CD4-positive, alpha-beta T cell treated with Interferon alpha-2 for 1 hour (primary cell): Measurements from ENCODE around the gene JARID2.

Source experiments
- DNase-seq, 2 donors: peaks; one replicate each; pipeline ENCODE4 v3.0.0-alpha.2; 2020 to 2022

JARID2 gene

GRCh38 chr6:15500078-15500740 is 254.3 kb downstream of the JARID2 start:
- DNase-seq = no peak

GRCh38 chr6:15500901-15501825 is 255.3 kb downstream of the JARID2 start:
- no peak for DNase-seq

DNA sequence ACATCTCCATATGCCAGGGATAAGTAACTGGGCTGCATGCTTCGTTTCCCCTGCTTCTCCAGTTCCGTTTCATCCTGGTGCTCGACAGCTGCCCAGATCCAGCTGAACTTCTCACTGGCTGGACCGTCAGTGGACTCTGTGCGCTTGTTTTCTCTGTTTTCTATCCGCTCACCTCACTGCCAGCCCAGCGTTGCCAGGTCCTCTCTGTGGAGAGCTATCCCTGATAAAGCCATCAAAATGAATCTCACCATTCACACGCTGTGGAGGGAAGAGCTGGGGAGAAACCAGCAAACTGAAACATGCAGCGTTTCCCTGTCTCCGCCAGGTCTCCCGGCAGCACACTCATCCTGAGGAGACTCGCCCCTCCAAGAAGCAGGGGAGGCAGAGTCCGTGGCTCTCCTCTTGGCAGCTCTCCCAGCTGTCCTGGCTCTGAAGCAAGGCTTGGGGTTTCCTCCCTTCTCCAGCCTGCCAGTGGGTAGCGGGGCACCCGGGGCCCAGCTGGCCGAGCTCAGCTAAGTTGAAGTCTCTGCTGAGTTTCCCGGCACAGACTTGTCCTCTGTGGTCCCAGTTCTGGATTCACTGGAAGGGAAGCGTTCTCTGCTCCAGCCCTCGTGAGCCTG is 256.1 kb downstream of the JARID2 start:
- no peak for DNase-seq

DNA sequence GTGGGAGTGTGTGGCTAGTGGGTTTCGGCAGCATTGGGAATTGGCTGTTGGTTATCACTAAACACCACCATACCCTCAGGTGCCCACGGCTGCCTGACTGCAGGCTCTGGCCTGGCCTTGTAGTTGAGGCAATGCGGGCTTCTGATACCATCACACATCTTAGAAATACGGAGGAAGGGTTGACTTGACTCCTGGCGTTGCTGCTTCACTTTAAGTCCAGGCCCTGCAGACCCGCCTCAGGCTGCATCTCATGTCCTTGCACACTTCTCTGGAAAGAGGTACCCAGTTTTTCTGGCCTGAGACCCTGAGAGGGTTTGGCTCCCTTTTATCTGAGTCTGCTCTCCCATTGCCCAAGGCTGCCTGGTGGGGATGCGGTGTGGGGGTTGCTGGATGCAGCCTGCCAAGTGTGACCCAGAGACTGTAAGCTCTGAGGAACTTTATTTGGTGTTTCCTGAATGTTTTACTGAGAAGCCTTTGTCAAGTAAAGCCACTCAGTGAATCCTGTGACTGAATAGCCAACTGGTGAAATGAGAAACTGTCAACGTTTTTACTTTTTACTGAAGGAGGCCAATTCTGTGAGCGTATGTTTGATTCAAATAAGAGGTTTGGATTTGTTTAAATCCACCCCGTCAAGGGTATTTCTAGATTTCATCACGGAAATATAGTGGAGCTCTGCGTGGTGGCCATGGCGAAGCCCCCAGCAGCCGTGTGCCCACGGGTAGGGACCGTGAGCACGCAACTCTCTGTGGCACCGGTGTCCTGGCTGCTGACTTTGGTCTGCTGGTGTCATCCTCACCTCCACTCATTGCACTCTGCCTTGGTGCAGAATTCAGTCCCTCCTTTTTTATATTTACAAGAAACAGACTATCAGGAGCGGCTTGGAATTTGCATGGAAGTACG is 256.8 kb downstream of the JARID2 start:
- DNase-seq = no peak

DNA sequence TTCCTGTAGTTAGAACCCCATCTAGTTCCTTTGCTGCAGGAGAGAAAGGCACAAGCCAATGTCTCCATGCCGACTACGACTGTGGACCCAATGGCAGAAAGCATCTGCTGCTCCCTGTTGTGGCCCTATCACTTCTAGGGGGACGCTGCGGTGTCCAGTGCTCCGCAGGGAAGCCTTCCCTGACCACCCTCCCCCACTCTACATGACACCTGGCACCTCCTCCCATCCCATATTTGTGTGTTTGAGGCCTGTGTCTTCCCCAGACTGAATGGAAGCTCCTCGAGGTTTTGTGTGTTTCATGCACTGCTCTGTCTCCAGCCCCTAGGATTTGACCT is 257.4 kb downstream of the JARID2 start:
- DNase-seq = no peak

- DNase-seq = no peak
Measured at GRCh38 chr6:15504040-15504495, 258.2 kb downstream of the JARID2 start.

DNA sequence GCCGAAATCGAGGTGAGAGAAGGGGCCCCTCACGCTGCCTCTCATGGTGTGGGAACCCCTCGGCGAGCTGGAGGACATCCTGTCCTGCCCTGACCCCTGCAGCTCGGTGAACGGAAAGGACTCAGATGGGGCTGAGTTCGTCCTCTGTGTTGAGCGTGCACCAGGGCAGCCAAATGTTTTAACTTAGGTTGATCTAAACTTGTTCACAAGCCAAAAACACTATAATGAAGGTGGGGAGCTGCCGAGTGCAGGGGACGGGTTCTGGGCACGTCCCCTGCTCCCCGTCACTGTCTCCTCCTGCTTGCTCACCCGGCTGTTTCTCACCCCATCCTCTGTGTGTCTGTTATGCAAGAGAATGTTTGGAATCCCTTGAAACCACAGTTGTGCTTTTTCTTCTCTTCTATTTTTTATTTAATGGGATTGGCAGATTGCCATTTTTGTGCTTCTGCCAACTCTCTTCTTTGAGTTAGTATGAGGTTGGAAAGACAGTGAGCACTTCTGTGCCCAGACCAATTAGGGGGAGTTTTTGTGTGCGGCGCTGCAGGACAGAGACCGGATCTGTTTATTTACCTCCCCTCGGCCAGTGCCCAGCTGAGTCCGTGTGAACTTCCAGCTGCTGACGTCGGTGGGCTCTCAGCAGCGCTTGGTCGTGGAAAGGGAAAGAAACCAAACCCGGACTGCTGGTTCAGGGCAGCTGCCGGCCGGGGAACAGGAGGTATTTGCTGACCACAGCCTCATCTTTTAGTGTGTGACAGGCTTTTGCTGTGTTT is 258.9 kb downstream of the JARID2 start:
- no peak for DNase-seq

DNA sequence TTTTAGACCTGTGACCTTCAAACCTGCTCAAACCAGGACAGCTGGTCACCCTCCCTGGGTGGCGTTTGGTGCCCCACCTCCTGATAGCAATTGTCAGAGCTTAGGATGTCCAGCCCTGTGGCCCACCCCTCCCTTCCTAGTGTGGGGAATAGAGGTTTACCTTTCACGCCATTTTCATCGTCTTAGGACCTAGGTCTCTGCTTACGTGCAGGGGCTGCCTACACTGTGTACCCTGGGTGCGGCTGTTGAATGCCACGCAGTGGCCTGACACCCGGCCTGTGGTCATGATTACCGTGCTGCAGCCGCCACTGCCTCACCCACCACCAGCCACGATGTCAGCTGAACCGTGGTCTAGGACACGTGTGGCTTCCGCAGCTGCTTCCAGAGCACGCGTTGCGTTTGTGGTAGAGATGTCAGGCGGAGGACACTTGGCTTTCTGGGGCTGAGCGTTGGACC is 259.6 kb downstream of the JARID2 start:
- DNase-seq = no peak

GRCh38 chr6:15506066-15506465 is 260.2 kb downstream of the JARID2 start:
- no peak for DNase-seq

GRCh38 chr6:15507221-15507620 is 261.4 kb downstream of the JARID2 start:
- DNase-seq = no peak

- DNase-seq = no peak
Measured at GRCh38 chr6:15507746-15508145, 261.9 kb downstream of the JARID2 start.

- DNase-seq = no peak
Measured at GRCh38 chr6:15508441-15508871, 262.6 kb downstream of the JARID2 start.

DNA sequence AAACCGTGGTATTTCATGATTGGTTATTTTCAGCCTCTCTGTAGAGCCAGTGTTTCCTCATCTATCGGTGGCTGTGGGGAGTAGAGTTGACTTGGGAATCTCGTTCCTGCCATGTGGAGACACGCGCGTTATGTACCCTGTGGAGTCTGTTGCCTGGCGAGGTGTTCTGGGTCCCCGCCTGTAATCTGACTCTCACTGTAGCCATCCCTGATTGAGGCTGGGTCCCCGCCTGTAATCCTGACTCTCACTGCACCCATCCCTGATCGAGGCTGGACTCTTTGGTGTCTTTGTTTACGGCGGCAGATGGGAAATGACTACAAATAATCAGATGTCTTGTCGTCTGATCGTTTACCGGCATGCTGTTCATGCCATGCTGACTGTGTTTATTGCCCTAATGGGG is 263.1 kb downstream of the JARID2 start:
- DNase-seq = no peak

DNA sequence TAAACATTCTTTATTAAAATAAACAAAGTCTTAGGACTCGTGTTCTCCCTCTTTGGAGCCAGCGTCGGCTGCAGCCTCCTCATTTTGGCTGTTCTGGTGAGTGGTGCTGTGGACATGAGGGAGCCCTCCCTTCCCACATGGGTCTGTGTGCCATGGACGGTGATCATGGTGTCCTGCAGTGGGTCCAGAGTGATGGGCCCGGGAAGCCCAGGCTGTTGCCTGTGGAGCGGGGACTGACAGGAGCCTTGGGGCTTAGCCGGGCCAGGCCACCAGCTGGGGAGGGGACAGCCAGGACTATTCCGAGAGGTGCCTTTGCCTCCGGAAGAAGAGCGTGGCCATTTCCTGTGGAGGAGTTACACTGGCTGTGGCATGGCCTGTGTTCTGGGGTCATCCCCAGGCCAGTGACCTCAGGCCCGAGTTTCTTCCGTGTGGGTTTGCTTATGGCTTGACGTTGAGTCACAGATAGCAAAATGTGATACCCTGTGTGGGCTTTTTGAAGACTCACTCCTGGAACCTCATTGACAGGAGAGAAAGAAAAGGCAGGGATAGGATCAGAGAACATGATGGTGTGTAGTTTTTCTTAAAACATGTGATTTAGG is 263.6 kb downstream of the JARID2 start:
- DNase-seq = no peak

DNA sequence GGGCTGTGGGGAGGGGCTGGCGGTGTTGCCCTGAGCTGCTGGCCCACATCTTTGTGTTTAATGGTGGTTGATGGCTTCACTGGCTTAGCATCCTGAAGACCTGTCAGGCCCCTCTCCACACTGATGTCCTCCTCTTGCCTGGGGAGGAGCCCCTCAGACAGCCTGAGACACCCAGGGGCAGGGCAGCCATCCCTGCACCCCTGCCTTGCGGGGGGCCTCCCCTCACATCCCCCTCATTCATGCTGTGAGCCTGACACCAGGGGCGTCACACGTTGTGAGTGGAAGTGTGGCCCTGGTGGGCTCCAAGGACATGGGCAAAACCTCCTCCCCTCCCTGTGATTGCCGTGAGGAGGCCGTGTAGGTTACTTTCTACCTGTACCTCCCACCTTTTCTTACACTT is 264.3 kb downstream of the JARID2 start:
- DNase-seq = no peak

GRCh38 chr6:15510536-15511247 is 264.8 kb downstream of the JARID2 start:
- DNase-seq = no peak

DNA sequence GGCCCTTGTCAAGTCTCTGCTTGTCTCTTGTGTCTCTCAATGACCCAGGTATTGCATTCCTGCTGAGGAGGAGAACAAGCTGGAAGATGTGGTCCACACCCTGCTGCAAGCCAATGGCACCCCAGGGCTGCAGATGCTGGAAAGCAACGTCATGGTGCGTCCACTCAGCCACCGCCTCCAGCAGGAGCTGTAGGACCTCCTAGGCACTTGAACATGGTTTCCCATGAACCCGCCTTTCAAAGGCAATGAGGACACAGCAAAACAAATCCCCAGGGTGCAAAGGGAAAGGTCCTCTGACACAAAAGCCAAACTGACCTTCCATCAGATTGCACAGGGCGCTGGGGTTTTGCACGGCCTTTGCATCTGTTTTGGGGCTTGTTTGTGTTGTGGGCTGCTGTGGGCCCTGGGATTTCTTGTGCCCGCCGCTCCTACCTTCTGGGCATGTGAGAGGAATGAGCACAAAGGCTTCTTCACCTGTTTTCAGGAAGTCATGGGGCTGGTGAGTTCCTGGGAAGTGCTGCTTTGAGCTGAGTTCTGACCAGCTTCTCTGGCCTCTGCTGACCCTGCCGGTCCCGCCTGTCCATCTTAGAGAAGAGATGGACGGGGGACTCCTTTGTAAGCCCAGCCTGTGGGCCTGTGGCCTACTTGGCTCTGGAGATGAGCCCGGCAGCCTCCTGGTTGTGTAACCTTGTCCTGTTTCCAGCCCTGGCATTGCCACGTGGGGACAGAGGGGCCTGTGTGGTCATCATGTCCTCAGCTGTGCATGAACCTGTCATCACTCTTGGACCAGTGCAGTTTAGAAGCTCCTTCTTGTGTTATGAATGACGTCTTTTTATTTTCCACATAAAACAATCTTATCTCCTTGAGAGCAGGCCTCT is 265.6 kb downstream of the JARID2 start:
- no peak for DNase-seq

GRCh38 chr6:15512126-15512525 is 266.3 kb downstream of the JARID2 start:
- no peak for DNase-seq

DNA sequence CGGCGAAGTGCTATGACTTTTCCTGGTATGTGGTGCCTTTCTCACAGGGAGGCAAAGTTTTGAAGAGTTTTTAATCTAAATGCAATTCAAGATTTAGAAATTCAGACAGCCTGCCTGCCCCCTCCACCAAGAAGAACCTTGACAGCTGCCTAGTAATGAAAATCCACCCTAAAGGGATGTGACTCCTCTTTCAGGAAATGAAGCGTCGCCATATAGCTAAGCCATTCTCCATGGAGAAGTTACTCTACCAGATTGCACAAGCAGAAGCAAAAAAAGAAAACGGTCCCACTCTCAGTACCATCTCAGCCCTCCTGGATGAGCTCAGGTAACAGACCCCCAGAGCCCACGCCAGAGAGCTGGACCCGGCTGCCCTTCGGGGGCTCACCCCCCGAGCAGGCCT is 266.9 kb downstream of the JARID2 start:
- no peak for DNase-seq
